Neural progenitor cell (in vitro differentiated cells): ENCODE data around the gene CSNK1G1. TPM values are rescaled to one million over a fixed set of nuclear protein-coding genes. Genes with fewer than 3 reads are reported as not detected.
A peak's percentile ranks its signal among the peaks of the same experiment; 100 is the strongest.

Experiments
- DNase-seq: peaks from one replicate; pipeline ENCODE4 v3.0.0-alpha.2; 2016; ENCODE audit warnings: low spot score
- H2AFZ ChIP-seq: fragments of 200-600 bp; sonication (generic); replicated peaks from 2 replicates; pipeline ENCODE4 v1.6.1; 2016; ENCODE audit warnings: antibody characterized with exemption
- H3F3A ChIP-seq: fragments of 200-600 bp; sonication (generic); 2 replicates; pipeline ENCODE4 v1.6.1; 2016; ENCODE audit warnings: antibody characterized with exemption, low read depth
- H3K27ac ChIP-seq: fragments of 200-600 bp; sonication (generic); 2 replicates; pipeline ENCODE4 v1.5.1; 2016; ENCODE audit warnings: mild to moderate bottlenecking
- H3K27me3 ChIP-seq: fragments of 200-600 bp; sonication (generic); 2 replicates; pipeline ENCODE4 v1.6.1; 2016; ENCODE audit warnings: mild to moderate bottlenecking, moderate library complexity
- H3K36me3 ChIP-seq: fragments of 200-600 bp; sonication (generic); 2 replicates; pipeline ENCODE4 v1.5.1; 2016
- H3K4me1 ChIP-seq: fragments of 200-600 bp; sonication (generic); 2 replicates; pipeline ENCODE4 v1.6.1; 2016; ENCODE audit warnings: mixed run types
- H3K4me2 ChIP-seq: fragments of 200-600 bp; sonication (generic); 2 replicates; pipeline ENCODE4 v1.6.1; 2016
- H3K4me3 ChIP-seq: fragments of 200-600 bp; sonication (generic); 2 replicates; pipeline ENCODE4 v1.5.1; 2016
- H3K79me2 ChIP-seq: fragments of 200-600 bp; sonication (generic); 2 replicates; pipeline ENCODE4 v1.6.1; 2016; ENCODE audit warnings: low read depth
- H3K9ac ChIP-seq: fragments of 200-600 bp; sonication (generic); 2 replicates; pipeline ENCODE4 v1.6.1; 2016
- H3K9me3 ChIP-seq: fragments of 200-600 bp; sonication (generic); 2 replicates; pipeline ENCODE4 v1.5.1; 2016; ENCODE audit warnings: low read depth
- H4K20me1 ChIP-seq: fragments of 200-600 bp; sonication (generic); 2 replicates; pipeline ENCODE4 v1.6.1; 2016; ENCODE audit warnings: low read depth
- H3K27ac Mint-ChIP-seq: 3 replicates; pipeline ENCODE4 v1.8.0; 2021; ENCODE audit warnings: mixed read lengths
- H3K27me3 Mint-ChIP-seq: 2 replicates; pipeline ENCODE4 v1.8.0; 2022; ENCODE audit warnings: low read depth, mild to moderate bottlenecking, inconsistent platforms, moderate library complexity, mixed read lengths; ENCODE audit not compliant: insufficient read depth
- H3K36me3 Mint-ChIP-seq: 3 replicates; pipeline ENCODE4 v1.8.0; 2021; ENCODE audit warnings: mixed read lengths
- H3K4me1 Mint-ChIP-seq: 3 replicates; pipeline ENCODE4 v1.8.0; 2021; ENCODE audit warnings: mixed read lengths
- H3K4me3 Mint-ChIP-seq: 3 replicates; pipeline ENCODE4 v1.8.0; 2021; ENCODE audit warnings: mild to moderate bottlenecking, moderate library complexity, mixed read lengths
- H3K9me3 Mint-ChIP-seq: 3 replicates; pipeline ENCODE4 v1.8.0; 2020; ENCODE audit warnings: mixed read lengths
- EZH2 ChIP-seq: fragments of 200-600 bp; sonication (generic); IDR thresholded peaks from 2 replicates; pipeline ENCODE4 v1.6.1; 2017; ENCODE audit warnings: antibody characterized with exemption, mild to moderate bottlenecking, moderate library complexity
- EZH2phosphoT487 ChIP-seq: fragments of 200-600 bp; sonication (generic); IDR thresholded peaks from 2 replicates; pipeline ENCODE4 v1.6.1; 2017; ENCODE audit warnings: antibody characterized with exemption
- total RNA-seq: library from RNA; depleted of rRNA; stranded (reverse); fragments of >200 nt; gene quantifications from 2 replicates; pipeline ENCODE4 v1.2.3, GENCODE V29; 2015; ENCODE audit warnings: low replicate concordance
- TF ChIP-seq, protein P1 (sequence below): fragments of 200-600 bp; sonication (generic); IDR thresholded peaks from 2 replicates; pipeline ENCODE4 v1.5.1; 2017; ENCODE audit warnings: antibody characterized with exemption, mild to moderate bottlenecking

CSNK1G1 gene
- total RNA-seq, 1 donor from 2014 or later, result 23.0 TPM

DNA sequence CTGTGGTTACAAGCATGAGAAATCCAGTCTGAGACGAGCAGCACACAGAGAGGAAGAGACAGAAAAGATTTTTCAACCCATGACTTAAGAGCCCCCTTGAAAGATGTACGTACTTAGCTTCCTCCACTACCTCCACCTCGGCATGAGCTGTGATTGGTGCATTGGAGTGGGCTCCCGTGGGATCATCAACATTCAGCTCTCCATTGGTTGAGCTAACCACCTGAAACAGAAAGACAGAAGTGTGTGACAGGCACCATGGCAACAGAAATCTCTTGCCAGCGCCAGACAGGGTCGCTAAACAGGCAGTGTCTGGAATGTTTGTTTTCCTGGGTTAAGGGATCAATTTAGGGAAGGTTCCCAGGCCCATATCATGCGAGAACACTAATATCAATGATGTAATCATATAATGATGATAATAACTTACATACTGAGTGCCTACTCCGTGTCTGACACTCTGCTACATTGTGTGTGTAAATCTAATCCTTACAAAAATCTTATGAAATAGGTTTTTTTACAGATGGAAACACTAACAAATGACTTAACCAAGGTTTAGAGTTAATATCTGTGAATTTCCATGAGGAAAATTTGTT lies 175.6 kb downstream of the CSNK1G1 start:
- Mint-ChIP-seq H3K9me3 (no peaks in the 10 kb centered on the region), H3K4me1 (peaks cover 25% of the 10 kb centered on the region), H3K36me3 (peaks cover 4% of the 10 kb centered on the region), H3K27me3 (no peaks in the 10 kb centered on the region), H3K4me3 (peak overlapping the region; percentile 44), H3K27ac (no peak overlapping the region)
- no peak overlapping the region for H3K4me3 ChIP-seq
- no peaks in the 10 kb centered on the region for H3K4me1 ChIP-seq
- no peak overlapping the region for H2AFZ ChIP-seq
- DNase-seq, result no peak
- no peaks in the 10 kb centered on the region for H3K9me3 ChIP-seq
- H3K36me3 ChIP-seq, result peaks cover 2% of the 10 kb centered on the region
- no peaks in the 10 kb centered on the region for H3F3A ChIP-seq
- no peaks in the 10 kb centered on the region for H3K79me2 ChIP-seq
- H3K4me2 ChIP-seq, result no peak overlapping the region
- no peak overlapping the region for H3K27ac ChIP-seq
- TF ChIP-seq, protein P1, sequence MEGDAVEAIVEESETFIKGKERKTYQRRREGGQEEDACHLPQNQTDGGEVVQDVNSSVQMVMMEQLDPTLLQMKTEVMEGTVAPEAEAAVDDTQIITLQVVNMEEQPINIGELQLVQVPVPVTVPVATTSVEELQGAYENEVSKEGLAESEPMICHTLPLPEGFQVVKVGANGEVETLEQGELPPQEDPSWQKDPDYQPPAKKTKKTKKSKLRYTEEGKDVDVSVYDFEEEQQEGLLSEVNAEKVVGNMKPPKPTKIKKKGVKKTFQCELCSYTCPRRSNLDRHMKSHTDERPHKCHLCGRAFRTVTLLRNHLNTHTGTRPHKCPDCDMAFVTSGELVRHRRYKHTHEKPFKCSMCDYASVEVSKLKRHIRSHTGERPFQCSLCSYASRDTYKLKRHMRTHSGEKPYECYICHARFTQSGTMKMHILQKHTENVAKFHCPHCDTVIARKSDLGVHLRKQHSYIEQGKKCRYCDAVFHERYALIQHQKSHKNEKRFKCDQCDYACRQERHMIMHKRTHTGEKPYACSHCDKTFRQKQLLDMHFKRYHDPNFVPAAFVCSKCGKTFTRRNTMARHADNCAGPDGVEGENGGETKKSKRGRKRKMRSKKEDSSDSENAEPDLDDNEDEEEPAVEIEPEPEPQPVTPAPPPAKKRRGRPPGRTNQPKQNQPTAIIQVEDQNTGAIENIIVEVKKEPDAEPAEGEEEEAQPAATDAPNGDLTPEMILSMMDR, result no peak
- TF ChIP-seq EZH2phosphoT487 (no peak), EZH2 (no peak)
- H3K9ac ChIP-seq, result no peak overlapping the region
- no peaks in the 10 kb centered on the region for H3K27me3 ChIP-seq
- no peaks in the 10 kb centered on the region for H4K20me1 ChIP-seq

DNA sequence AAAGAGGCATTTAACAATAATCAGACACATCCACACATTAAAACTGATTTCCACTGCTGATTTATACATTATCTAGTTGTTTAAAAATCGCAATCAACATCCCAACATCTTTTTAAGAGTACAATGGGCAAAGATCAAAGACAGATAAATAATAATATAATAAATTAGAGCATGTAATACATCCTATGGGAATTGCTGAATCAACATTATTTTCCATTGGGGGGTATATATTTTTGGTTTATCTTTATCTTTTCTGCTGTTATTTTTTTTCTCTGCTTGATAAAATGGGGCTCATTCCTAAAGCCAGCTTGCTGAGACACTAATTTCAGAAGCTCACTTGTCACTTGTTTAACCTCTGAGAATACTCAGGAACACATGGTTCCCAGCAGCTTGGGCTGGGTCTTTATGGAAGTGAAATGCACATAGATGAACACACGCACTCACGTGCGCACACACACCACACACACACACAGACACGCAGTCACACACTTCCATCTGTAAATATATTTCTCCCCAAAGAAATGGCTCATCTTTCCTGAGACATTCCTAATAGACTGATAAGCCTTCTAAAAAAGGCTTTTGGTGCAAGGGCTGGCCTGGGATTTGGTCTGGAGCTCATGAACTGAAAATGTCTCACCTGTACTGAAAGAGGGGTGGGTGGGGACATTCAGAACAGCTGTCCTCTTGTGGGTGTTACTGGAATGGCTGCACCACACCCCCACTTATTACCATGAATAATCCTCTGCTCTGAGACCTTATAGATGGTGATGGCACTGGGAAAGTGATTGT lies 189.7 kb downstream of the CSNK1G1 start:
- Mint-ChIP-seq H3K27ac (no peak overlapping the region), H3K9me3 (no peaks in the 10 kb centered on the region), H3K27me3 (no peaks in the 10 kb centered on the region), H3K36me3 (peaks cover 9% of the 10 kb centered on the region), H3K4me1 (peaks cover 20% of the 10 kb centered on the region), H3K4me3 (no peak overlapping the region)
- no peaks in the 10 kb centered on the region for H3K36me3 ChIP-seq
- H2AFZ ChIP-seq, result no peak overlapping the region
- H3K4me2 ChIP-seq, result no peak overlapping the region
- no peak overlapping the region for H3K4me3 ChIP-seq
- H4K20me1 ChIP-seq, result peaks cover 5% of the 10 kb centered on the region
- H3K27me3 ChIP-seq, result no peaks in the 10 kb centered on the region
- H3K9ac ChIP-seq, result no peak overlapping the region
- no peaks in the 10 kb centered on the region for H3K9me3 ChIP-seq
- H3K4me1 ChIP-seq, result peaks cover 15% of the 10 kb centered on the region
- peaks cover 19% of the 10 kb centered on the region for H3F3A ChIP-seq
- H3K79me2 ChIP-seq, result peaks cover 14% of the 10 kb centered on the region
- no peak overlapping the region for H3K27ac ChIP-seq
- no peak for TF ChIP-seq EZH2phosphoT487
- TF ChIP-seq EZH2, result no peak
- TF ChIP-seq, protein P1, result no peak
- DNase-seq, result no peak

DNA sequence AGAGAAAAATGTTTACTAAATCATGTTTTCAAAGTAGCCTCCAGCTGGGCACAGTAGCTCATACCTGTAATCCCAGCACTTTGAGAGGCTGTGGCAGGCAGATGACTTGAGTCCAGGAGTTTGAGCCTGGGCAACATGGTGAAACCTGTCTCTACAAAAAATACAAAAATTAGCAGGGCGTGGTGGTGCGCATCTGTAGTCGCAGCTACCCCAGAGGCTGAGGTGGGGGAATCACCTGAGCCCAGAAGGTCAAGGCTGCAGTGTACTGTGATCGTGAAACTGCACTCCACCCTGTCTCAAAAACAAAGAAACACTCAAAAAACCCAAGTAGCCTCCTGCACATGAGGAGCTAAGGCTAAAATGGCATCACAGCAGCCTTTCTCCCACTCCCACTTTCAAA lies 191.5 kb downstream of the CSNK1G1 start:
- H3K27ac ChIP-seq, result no peak overlapping the region
- H3K27me3 Mint-ChIP-seq, result no peaks in the 10 kb centered on the region

More for the DNA sequence above, 191.5 kb downstream of the CSNK1G1 start:
- H3K4me1 Mint-ChIP-seq, result peaks cover 20% of the 10 kb centered on the region
- Histone ChIP-seq H3K9ac (no peak overlapping the region), H3K36me3 (no peaks in the 10 kb centered on the region), H4K20me1 (peaks cover 5% of the 10 kb centered on the region), H3K9me3 (no peaks in the 10 kb centered on the region), H3K27me3 (no peaks in the 10 kb centered on the region), H3F3A (peaks cover 19% of the 10 kb centered on the region), H2AFZ (no peak overlapping the region), H3K79me2 (peaks cover 17% of the 10 kb centered on the region), H3K4me1 (peaks cover 15% of the 10 kb centered on the region), H3K4me3 (no peak overlapping the region), H3K4me2 (no peak overlapping the region)
- H3K36me3 Mint-ChIP-seq, result peaks cover 16% of the 10 kb centered on the region
- DNase-seq, result no peak
- H3K9me3 Mint-ChIP-seq, result no peaks in the 10 kb centered on the region
- no peak for TF ChIP-seq EZH2phosphoT487
- no peak for TF ChIP-seq EZH2
- no peak overlapping the region for H3K4me3 Mint-ChIP-seq
- no peak overlapping the region for H3K27ac Mint-ChIP-seq
